SK-N-SH (cell line): ENCODE results near the gene C20orf204. TPM values are rescaled to one million over a fixed set of nuclear protein-coding genes. Genes with fewer than 3 reads are reported as not detected.

Experiments used
- CTCF ChIA-PET: fragments of 300-600, 350-600 bp; formaldehyde crosslinking; extraction: SDS; loops from one replicate; lab custom pipeline; 2021; lab: Yijun Ruan, JAX
- POLR2A ChIA-PET: fragments of 350-600 bp; sonication (Branson Sonifier 250); formaldehyde crosslinking; extraction: SDS; loops from one replicate; lab custom pipeline; 2020; ENCODE audit warnings: antibody characterized with exemption, inconsistent platforms; lab: Yijun Ruan, JAX
- DNase-seq: peaks from one replicate; pipeline ENCODE4 v3.0.0; 2012
- H2AFZ ChIP-seq: fragments of 200-600 bp; sonication (generic); 2 replicates; pipeline ENCODE4 v1.8.1; 2016; ENCODE audit warnings: antibody characterized with exemption, mild to moderate bottlenecking, low read depth
- H3F3A ChIP-seq: fragments of 200-600 bp; sonication (generic); replicated peaks from 2 replicates; pipeline ENCODE3; 2016; ENCODE audit warnings: antibody characterized with exemption, mild to moderate bottlenecking; ENCODE audit not compliant: insufficient read depth
- H3K27ac ChIP-seq, 2 experiments: fragments of 200-500 bp in 1 of 2; fragments of 200-600 bp in 1 of 2; sonication (Bioruptor generic) in 1 of 2; sonication (generic), shearing (Covaris generic) in 1 of 2; 2 replicates each; pipeline versions ENCODE4 v1.5.1 to v1.6.1; 2014 to 2016; ENCODE audit warnings: low read depth in 2 of 2, inconsistent platforms in 1 of 2, low read length in 1 of 2, mild to moderate bottlenecking in 1 of 2, mixed read lengths in 1 of 2
- H3K27me3 ChIP-seq: fragments of 200-600 bp; sonication (generic), shearing (Covaris generic); 2 replicates; pipeline ENCODE4 v1.6.1; 2016; ENCODE audit warnings: mixed run types; ENCODE audit not compliant: insufficient read depth
- H3K36me3 ChIP-seq, 2 experiments: fragments of 200-500 bp in 1 of 2; fragments of 200-600 bp in 1 of 2; sonication (Bioruptor generic) in 1 of 2; sonication (generic) in 1 of 2; replicated peaks in 1 of 2; 2 replicates each; pipeline versions ENCODE3 to v1.5.1; 2014 to 2016; ENCODE audit warnings: low read length in 1 of 2, mild to moderate bottlenecking in 1 of 2; ENCODE audit not compliant: insufficient read depth in 2 of 2, control insufficient read depth in 1 of 2
- H3K4me1 ChIP-seq, 2 experiments: fragments of 200-500 bp in 1 of 2; fragments of 200-600 bp in 1 of 2; sonication (Bioruptor generic) in 1 of 2; sonication (generic), shearing (Covaris generic) in 1 of 2; 2 replicates each; pipeline versions ENCODE4 v1.5.1 to v1.6.1; 2014 to 2016; ENCODE audit warnings: low read depth in 1 of 2, low read length in 1 of 2, mixed run types in 1 of 2; ENCODE audit not compliant: insufficient read depth in 2 of 2, control insufficient read depth in 1 of 2
- H3K4me2 ChIP-seq: fragments of 200-600 bp; sonication (generic), shearing (Covaris generic); 2 replicates; pipeline ENCODE4 v1.6.1; 2017; ENCODE audit warnings: mixed run types
- H3K4me3 ChIP-seq, 2 experiments: fragments of 200-500 bp in 1 of 2; fragments of 200-600 bp in 1 of 2; sonication (Bioruptor generic) in 1 of 2; sonication (generic), shearing (Covaris generic) in 1 of 2; 2 replicates each; pipeline versions ENCODE4 v1.5.1 to v1.8.1; 2014 to 2016; ENCODE audit warnings: low read depth in 2 of 2, inconsistent platforms in 1 of 2, low read length in 1 of 2, mild to moderate bottlenecking in 1 of 2, mixed read lengths in 1 of 2, moderate library complexity in 1 of 2
- H3K79me2 ChIP-seq: fragments of 200-600 bp; sonication (generic); 2 replicates; pipeline ENCODE4 v1.8.1; 2017; ENCODE audit warnings: mild to moderate bottlenecking; ENCODE audit not compliant: insufficient read depth
- H3K9ac ChIP-seq: fragments of 200-600 bp; sonication (generic); 2 replicates; pipeline ENCODE4 v1.6.1; 2017; ENCODE audit warnings: mixed run types
- H3K9me2 ChIP-seq: fragments of 200-600 bp; sonication (generic); 2 replicates; pipeline ENCODE4 v1.6.1; 2017; ENCODE audit warnings: mixed run types
- H3K9me3 ChIP-seq: fragments of 200-600 bp; sonication (generic); 2 replicates; pipeline ENCODE4 v1.6.1; 2017; ENCODE audit warnings: mixed run types, mild to moderate bottlenecking, moderate library complexity
- H4K20me1 ChIP-seq: fragments of 200-600 bp; sonication (generic); 2 replicates; pipeline ENCODE4 v1.6.1; 2017; ENCODE audit warnings: mild to moderate bottlenecking, mixed run types; ENCODE audit not compliant: insufficient read depth
- ELF1 ChIP-seq: IDR thresholded peaks from 2 replicates; pipeline ENCODE4 v1.4.0; 2012
- EP300 ChIP-seq, 2 experiments: IDR thresholded peaks; 2 replicates each; pipeline versions ENCODE4 v1.4.0 to v1.6.1; 2012; ENCODE audit warnings: borderline replicate concordance in 1 of 2, low read depth in 1 of 2, low read length in 1 of 2
- EZH2phosphoT487 ChIP-seq: fragments of 200-600 bp; sonication (generic); IDR thresholded peaks from 2 replicates; pipeline ENCODE4 v1.6.1; 2017; ENCODE audit warnings: low read depth, mixed run types, mild to moderate bottlenecking, antibody characterized with exemption, moderate library complexity, borderline replicate concordance
- FOXJ3 ChIP-seq: sonication (generic); formaldehyde crosslinking; IDR thresholded peaks from 2 replicates; pipeline ENCODE4 v1.5.1; 2020; ENCODE audit warnings: mild to moderate bottlenecking, missing genetic modification reagents
- GABPA ChIP-seq: IDR thresholded peaks from 2 replicates; pipeline ENCODE4 v1.4.0; 2012; ENCODE audit warnings: low read depth, mild to moderate bottlenecking
- JUND ChIP-seq: IDR thresholded peaks from 2 replicates; pipeline ENCODE4 v1.4.0; 2012
- MXI1 ChIP-seq: IDR thresholded peaks from 2 replicates; pipeline ENCODE4 v1.6.1; 2012; ENCODE audit warnings: mild to moderate bottlenecking, low read depth, low read length, improper control_type of control experiment
- RAD21 ChIP-seq: IDR thresholded peaks from 2 replicates; pipeline ENCODE4 v1.6.1; 2012; ENCODE audit warnings: mild to moderate bottlenecking, low read length
- RCOR1 ChIP-seq: fragments of 150-350 bp; IDR thresholded peaks from 2 replicates; pipeline ENCODE4 v1.6.1; 2017; ENCODE audit warnings: antibody characterized with exemption, low read length
- WGBS: methylation state at CpG from one replicate; pipeline ENCODE4 v1.1.6; 2017; ENCODE audit warnings: low lambda C conversion rate; 5-methylcytosine and 5-hydroxymethylcytosine counted together
- polyA plus RNA-seq, 3 experiments: library from polyadenylated mRNA; depleted of rRNA; stranded (reverse); fragments of >200 nt; gene quantifications; 2 replicates each; pipeline ENCODE4 v1.2.3, GENCODE V29; 2012
- TF ChIP-seq, protein P1 (sequence below): IDR thresholded peaks from 2 replicates; pipeline ENCODE4; 2012

C20orf204 gene
- polyA plus RNA-seq, 1 of the 3 experiments (the other 2 are of a cell fraction) = 0.21 TPM

- no peak overlapping the region for H3K27ac ChIP-seq
Measured at GRCh38 chr20:64077094-64077493, 41.1 kb downstream of the C20orf204 start.

GRCh38 chr20:64077541-64077875 lies 41.5 kb downstream of the C20orf204 start:
- H3F3A ChIP-seq = peaks cover 14% of the 10 kb centered on the region
- H3K4me2 ChIP-seq = no peak overlapping the region
- no peak overlapping the region for H3K27ac ChIP-seq
- no peak overlapping the region for H3K4me3 ChIP-seq
- no peak for DNase-seq
- peaks cover 0 to 14% of the 10 kb centered on the region in 2 experiments for H3K36me3 ChIP-seq
- H3K27me3 ChIP-seq = no peaks in the 10 kb centered on the region
- no peaks in the 10 kb centered on the region for H3K9me3 ChIP-seq
- CTCF ChIA-PET = interaction anchor here (1.6 to 12.9 kb wide), 2 partner anchors 9 to 38 kb away, joined by 5 to 252 read pairs; partner anchors contain the start of gene NPBWR2
- H3K79me2 ChIP-seq = no peaks in the 10 kb centered on the region
- H3K9ac ChIP-seq = no peak overlapping the region
- H2AFZ ChIP-seq = no peak overlapping the region
- H3K4me1 ChIP-seq = peaks cover 13 to 22% of the 10 kb centered on the region in 2 experiments; a peak in 3 of 4 replicates
- TF ChIP-seq FOXJ3 (CRISPR knock-in tag) (no peak), RCOR1 (no peak)
- TF ChIP-seq, all 33 proteins: peak for 0
- POLR2A ChIA-PET = no interaction called here
- no peaks in the 10 kb centered on the region for H3K9me2 ChIP-seq
- no peaks in the 10 kb centered on the region for H4K20me1 ChIP-seq
- 91% methylated on average over 6 of the region's 7 CpGs for WGBS

More at GRCh38 chr20:64077094-64077493, 41.1 kb downstream of the C20orf204 start:
- no peaks in the 10 kb centered on the region for H3K27me3 ChIP-seq
- POLR2A ChIA-PET = interaction anchor here (1.8 kb wide), 1 partner anchor 14 kb away, joined by 4 read pairs; the partner anchor contains the start of gene TCEA2
- peaks cover 13 to 22% of the 10 kb centered on the region in 2 experiments; a peak in 3 of 4 replicates for H3K4me1 ChIP-seq
- H4K20me1 ChIP-seq = no peaks in the 10 kb centered on the region
- no peak for TF ChIP-seq EP300 (IDR thresholded peaks at IDR 0.05; ENCODE audit: borderline replicate concordance in 1 of 2, low read depth in 1 of 2, low read length in 1 of 2)
- TF ChIP-seq, protein P1, sequence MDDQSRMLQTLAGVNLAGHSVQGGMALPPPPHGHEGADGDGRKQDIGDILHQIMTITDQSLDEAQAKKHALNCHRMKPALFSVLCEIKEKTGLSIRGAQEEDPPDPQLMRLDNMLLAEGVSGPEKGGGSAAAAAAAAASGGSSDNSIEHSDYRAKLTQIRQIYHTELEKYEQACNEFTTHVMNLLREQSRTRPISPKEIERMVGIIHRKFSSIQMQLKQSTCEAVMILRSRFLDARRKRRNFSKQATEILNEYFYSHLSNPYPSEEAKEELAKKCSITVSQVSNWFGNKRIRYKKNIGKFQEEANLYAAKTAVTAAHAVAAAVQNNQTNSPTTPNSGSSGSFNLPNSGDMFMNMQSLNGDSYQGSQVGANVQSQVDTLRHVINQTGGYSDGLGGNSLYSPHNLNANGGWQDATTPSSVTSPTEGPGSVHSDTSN = no peak
- no peak for TF ChIP-seq GABPA
- no peak for TF ChIP-seq MXI1
- TF ChIP-seq JUND = no peak
- no peak for TF ChIP-seq EZH2phosphoT487
- no peak overlapping the region for H3K4me3 ChIP-seq
- H3K79me2 ChIP-seq = no peaks in the 10 kb centered on the region
- H3K9ac ChIP-seq = no peak overlapping the region
- peaks cover 14% of the 10 kb centered on the region for H3F3A ChIP-seq
- H3K9me2 ChIP-seq = no peaks in the 10 kb centered on the region
- peaks cover 0 to 17% of the 10 kb centered on the region in 2 experiments for H3K36me3 ChIP-seq
- CTCF ChIA-PET = interaction anchor here (1.7 to 12.9 kb wide), 2 partner anchors 20 to 38 kb away, joined by 6 to 252 read pairs; partner anchors contain the start of gene NPBWR2
- DNase-seq = no peak
- no peaks in the 10 kb centered on the region for H3K9me3 ChIP-seq
- no peak overlapping the region for H2AFZ ChIP-seq
- WGBS = 97% methylated on average over 5 of the region's 8 CpGs
- no peak overlapping the region for H3K4me2 ChIP-seq

- Histone ChIP-seq H4K20me1 (no peaks in the 10 kb centered on the region), H3K9ac (no peak overlapping the region), H3K27me3 (no peaks in the 10 kb centered on the region), H3K4me1 (peaks cover 13 to 25% of the 10 kb centered on the region in 2 experiments; a peak in 3 of 4 replicates), H3K4me3 (peak overlapping the region in 1 of 2 experiments; percentile 80; a peak in 1 of 4 replicates), H3K79me2 (no peaks in the 10 kb centered on the region), H3K27ac (no peak overlapping the region), H3K4me2 (peak overlapping the region; percentile 99), H3K9me2 (no peaks in the 10 kb centered on the region), H3K9me3 (no peaks in the 10 kb centered on the region), H2AFZ (no peak overlapping the region), H3F3A (peaks cover 14% of the 10 kb centered on the region), H3K36me3 (peaks cover 0 to 9% of the 10 kb centered on the region in 2 experiments)
- CTCF ChIA-PET = interaction anchor here (1.1 to 12.9 kb wide), 7 partner anchors 8 to 97 kb away, joined by 3 to 252 read pairs (median 5); partner anchors contain the start of genes NPBWR2 and PRPF6
- POLR2A ChIA-PET = no interaction called here
- TF ChIP-seq RAD21 = no peak
- TF ChIP-seq ELF1 = no peak
- 86% methylated on average over 14 of the region's 15 CpGs for WGBS
- no peak for DNase-seq
Measured at GRCh38 chr20:64077876-64078551, 42.0 kb downstream of the C20orf204 start.
